Heart right ventricle (tissue), 16 donors: ENCODE data around the gene SPTSSB. TPM values are rescaled to one million over a fixed set of nuclear protein-coding genes. Genes with fewer than 3 reads are reported as not detected.

ENCODE experiments used
- ATAC-seq, 8 donors: fragments of 200-7000 bp; cut with Tn5 transposase; one replicate each; pipeline ENCODE4 v1.9.1; 2020; ENCODE audit warnings: mild to moderate bottlenecking in 8 of 8, moderate library complexity in 8 of 8, moderate number of reproducible peaks in 1 of 8
- DNase-seq, 2 donors: peaks; one replicate each; pipeline ENCODE4 v3.0.0-alpha.2; 2020
- H3K27ac ChIP-seq, 10 donors: fragments of 200-600 bp; sonication (generic) in 2 of 10; one replicate each; pipeline versions ENCODE4 v1.5.0 to v1.8.0; 2020 to 2022; ENCODE audit warnings: mild to moderate bottlenecking in 3 of 10
- H3K27me3 ChIP-seq, 7 donors: fragments of 200-600 bp; one replicate each; pipeline ENCODE4 v1.8.0; 2021 to 2022; ENCODE audit warnings: mild to moderate bottlenecking in 2 of 7
- H3K36me3 ChIP-seq, 9 donors: fragments of 200-600 bp; sonication (generic) in 1 of 9; one replicate each; pipeline versions ENCODE4 v1.5.0 to v1.8.0; 2020 to 2022; ENCODE audit warnings: mild to moderate bottlenecking in 2 of 9
- H3K4me1 ChIP-seq, 9 donors: fragments of 200-600 bp; sonication (generic) in 1 of 9; one replicate each; pipeline versions ENCODE4 v1.5.0 to v1.8.0; 2020 to 2022; ENCODE audit warnings: mild to moderate bottlenecking in 4 of 9
- H3K4me3 ChIP-seq, 10 donors: fragments of 200-600 bp; sonication (generic) in 2 of 10; one replicate each; pipeline versions ENCODE4 v1.5.0 to v1.8.0; 2020 to 2022; ENCODE audit warnings: mild to moderate bottlenecking in 7 of 10, moderate library complexity in 2 of 10
- H3K9me3 ChIP-seq, 11 donors: fragments of 200-600 bp in 10 of 11; sonication (generic) in 2 of 11; one replicate each; pipeline versions ENCODE4 v1.5.0 to v1.8.0; 2013 to 2022; ENCODE audit warnings: mild to moderate bottlenecking in 2 of 11, control low read depth in 1 of 11, moderate library complexity in 1 of 11
- CTCF ChIP-seq, 9 donors: fragments of 200-600 bp; sonication (generic) in 2 of 9; IDR thresholded peaks; one replicate each; pipeline versions ENCODE4 v1.5.0 to v1.8.0; 2021 to 2022; ENCODE audit warnings: antibody characterized with exemption in 9 of 9, mild to moderate bottlenecking in 5 of 9, moderate library complexity in 1 of 9
- intact Hi-C, 10 donors: fragments of 100-400 bp; cut with DNase I; formaldehyde crosslinking; loops; one replicate each; pipeline versions ENCODE4 v1.11.1 to v1.14.2; 2022
- polyA plus RNA-seq, 2 donors: library from polyadenylated mRNA; stranded (reverse); fragments of 200-250 nt; gene quantifications; one replicate each; pipeline ENCODE4 v1.2.3, GENCODE V29; 2013
- total RNA-seq, 10 donors: library from RNA; stranded (reverse); fragmentation: NEBNext Ultra II Directional in 3 of 10; extraction: Animal tissue kit (Norgen Biotek cat#: 25700) in 3 of 10; gene quantifications; one replicate each; pipeline versions ENCODE4 v1.2.1 to v1.2.4, GENCODE V29; 2021 to 2023
- donor health status: Arrhythmogenic right ventricular cardiomyopathy.
- donor health status: ischemic (EF 13 %, LVEDD 7.1; RV severe dilation, severe dysfunction).
- donor health status: healthy with polysubstance abuse.
- donor health status: DM: no; HTN: yes; CAD: no.
- donor health status: DM: no; HTN: no; CAD: no.
- donor health status: ischemic (EF 25% LVEDD 6.9; RV normal size, moderate dysfunction).
- donor health status: ischemic (EF 25% LVEDD 5.7; RV mildly dilated, moderate dysfunction).
- donor health status: healthy.
- donor health status: DM: yes; HTN: yes; CAD: no.
- donor health status: Ischemic cardiomyopathy.
- donor health status: ischemic (EF 35%, LVEDD 5.7; RV mildly dilated, moderate dysfunction).
- donor health status: nonischemic (EF 11% LVEDD 7.7; RV severe dilation, severe dysfunction).
- donor health status: DM: yes; HTN: yes; CAD: no.
- donor health status: PGD.
- donor health status: ischemic (EF 29% LVEDD 5.4; RV normal size, mild dysfunction).
- donor health status: nonischemic (EF 23%, LVEDD 6.1; RV moderate dilation, normal function).

Gene SPTSSB
- total and polyA plus RNA-seq, 12 donors, result 0.03 to 0.51 (median 0.14) TPM; not detected in 8

GRCh38 chr3:161295325-161295724 lies 76.0 kb downstream of the SPTSSB start:
- TF ChIP-seq CTCF (IDR thresholded peaks at IDR 0.05), result no peak
- intact Hi-C loops, result no loop called here
- no peak for ATAC-seq
- Histone ChIP-seq H3K9me3 (peaks cover 0 to 26% (median 2%) of the 10 kb centered on the region in 11 donors), H3K27me3 (no peaks in the 10 kb centered on the region), H3K4me3 (no peak overlapping the region), H3K36me3 (peaks cover 0 to 6% (median 0%) of the 10 kb centered on the region in 9 donors), H3K27ac (no peak overlapping the region), H3K4me1 (no peaks in the 10 kb centered on the region)
- DNase-seq, result no peak

Other genes with a start within 250 kb of the SPTSSB start
- gene NMD3, start 150.2 kb downstream of the SPTSSB start, total RNA-seq, result 10 to 100 TPM; 50.9 to 76.9 (median 61.9) TPM
- gene NMD3, start 150.2 kb downstream of the SPTSSB start, polyA plus RNA-seq, result 10 to 100 TPM; 22.2 to 25.1 TPM
- not detected for gene OTOL1, start 125.3 kb upstream of the SPTSSB start, total RNA-seq
- not detected for gene OTOL1, start 125.3 kb upstream of the SPTSSB start, polyA plus RNA-seq